ENCODE data around the gene VWA8.
A peak's percentile ranks its signal among the peaks of the same experiment; 100 is the strongest.
"Not testable (repeated sequence)": the region's sequence is repeated elsewhere in the genome, so short reads cannot be mapped to it uniquely, and the experiment has no call there.

VWA8 gene

GRCh38 chr13:41931337-41931736 is 29.6 kb downstream of the VWA8 start:
- DNase-seq (ENCODE audit: extremely low spot score, insufficient read length, low read depth) (no peak), FAIRE-seq (no peak)

- FAIRE-seq = no peak
These were observed 30.8 kb downstream of the VWA8 start for GRCh38 chr13:41930154-41930553.

GRCh38 chr13:41928323-41928722 is 32.6 kb downstream of the VWA8 start:
- DNase-seq (ENCODE audit: extremely low spot score, insufficient read length, low read depth) (no peak), FAIRE-seq (peak; percentile 85)

More at GRCh38 chr13:41930154-41930553, 30.8 kb downstream of the VWA8 start:
- DNase-seq (ENCODE audit: extremely low spot score, insufficient read length, low read depth) = no peak

GRCh38 chr13:41925014-41925413 is 35.9 kb downstream of the VWA8 start:
- FAIRE-seq (no peak), DNase-seq (ENCODE audit: extremely low spot score, insufficient read length, low read depth) (no peak)

- not testable (repeated sequence) for DNase-seq (ENCODE audit: extremely low spot score, insufficient read length, low read depth); FAIRE-seq
These were observed 38.0 kb downstream of the VWA8 start for GRCh38 chr13:41922894-41923293.

- DNase-seq (ENCODE audit: extremely low spot score, insufficient read length, low read depth) (no peak), FAIRE-seq (no peak)
These were observed 41.0 kb downstream of the VWA8 start for GRCh38 chr13:41919741-41920487.

- no peak for FAIRE-seq
- DNase-seq (ENCODE audit: extremely low spot score, insufficient read length, low read depth) = no peak
These were observed 41.7 kb downstream of the VWA8 start for GRCh38 chr13:41919031-41919740.

- FAIRE-seq (peak; percentile 56), DNase-seq (ENCODE audit: extremely low spot score, insufficient read length, low read depth) (no peak)
These were observed 43.3 kb downstream of the VWA8 start for GRCh38 chr13:41917641-41918040.

GRCh38 chr13:41916173-41916954 is 44.5 kb downstream of the VWA8 start:
- DNase-seq (ENCODE audit: extremely low spot score, insufficient read length, low read depth) (peak; percentile 50), FAIRE-seq (peak; percentile 98)

GRCh38 chr13:41915081-41915480 is 45.8 kb downstream of the VWA8 start:
- FAIRE-seq (no peak), DNase-seq (ENCODE audit: extremely low spot score, insufficient read length, low read depth) (no peak)

- FAIRE-seq (no peak), DNase-seq (ENCODE audit: extremely low spot score, insufficient read length, low read depth) (no peak)
These were observed 46.4 kb downstream of the VWA8 start for GRCh38 chr13:41914552-41914951.

GRCh38 chr13:41909506-41909905 is 51.4 kb downstream of the VWA8 start:
- FAIRE-seq = no peak
- no peak for DNase-seq (ENCODE audit: extremely low spot score, insufficient read length, low read depth)

GRCh38 chr13:41905600-41906254 is 55.2 kb downstream of the VWA8 start:
- peak; percentile 60 for FAIRE-seq
- peak; percentile 5 for DNase-seq (ENCODE audit: extremely low spot score, insufficient read length, low read depth)

GRCh38 chr13:41900918-41901317 is 60.0 kb downstream of the VWA8 start:
- DNase-seq (ENCODE audit: extremely low spot score, insufficient read length, low read depth) = no peak
- no peak for FAIRE-seq

GRCh38 chr13:41898411-41898810 is 62.5 kb downstream of the VWA8 start:
- not testable (repeated sequence) for DNase-seq (ENCODE audit: extremely low spot score, insufficient read length, low read depth); FAIRE-seq

- DNase-seq (ENCODE audit: extremely low spot score, insufficient read length, low read depth) (no peak), FAIRE-seq (no peak)
These were observed 63.8 kb downstream of the VWA8 start for GRCh38 chr13:41897126-41897525.

GRCh38 chr13:41895478-41895877 is 65.4 kb downstream of the VWA8 start:
- DNase-seq (ENCODE audit: extremely low spot score, insufficient read length, low read depth) (no peak), FAIRE-seq (no peak)

GRCh38 chr13:41891119-41891518 is 69.8 kb downstream of the VWA8 start:
- no peak for DNase-seq (ENCODE audit: extremely low spot score, insufficient read length, low read depth)
- no peak for FAIRE-seq

- FAIRE-seq (no peak), DNase-seq (ENCODE audit: extremely low spot score, insufficient read length, low read depth) (no peak)
These were observed 77.8 kb downstream of the VWA8 start for GRCh38 chr13:41883147-41883546.

- DNase-seq (ENCODE audit: extremely low spot score, insufficient read length, low read depth); FAIRE-seq: not testable (repeated sequence)
These were observed 79.0 kb downstream of the VWA8 start for GRCh38 chr13:41881890-41882289.
